HG02610 (cell line): ENCODE data around the gene SRM.
"Not testable (repeated sequence)": the region's sequence is repeated elsewhere in the genome, so short reads cannot be mapped to it uniquely, and the experiment has no call there.

Experiments used
- ATAC-seq: cut with Tn5 transposase; IDR thresholded peaks from one replicate; pipeline ENCODE4 v1.9.1; 2021; ENCODE audit warnings: mild to moderate bottlenecking, moderate library complexity; ENCODE audit not compliant: unreplicated experiment

Gene SRM

GRCh38 chr1:11023201-11023600 lies 36.6 kb downstream of the SRM start:
- no peak for ATAC-seq

- no peak for ATAC-seq
Observed at GRCh38 chr1:11019971-11020370, 39.8 kb downstream of the SRM start.

DNA sequence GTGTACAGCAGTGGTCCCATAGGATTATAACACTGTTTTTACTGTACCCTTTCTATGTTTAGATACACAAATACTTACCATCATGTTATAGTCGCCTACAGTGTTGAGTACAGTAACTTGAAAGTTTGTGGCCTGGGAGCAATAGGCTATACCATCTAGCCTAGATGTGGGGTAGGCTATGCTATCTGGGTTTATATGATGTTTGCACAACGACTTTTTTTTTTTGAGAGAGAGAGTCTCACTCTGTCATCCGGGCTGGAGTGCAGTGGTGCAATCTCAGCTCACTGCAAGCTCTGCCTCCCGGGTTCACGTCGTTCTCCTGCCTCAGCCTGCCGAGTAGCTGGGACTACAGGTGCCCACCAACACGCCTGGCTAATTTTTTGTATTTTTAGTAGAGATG lies 40.5 kb downstream of the SRM start:
- ATAC-seq = not testable (repeated sequence)

DNA sequence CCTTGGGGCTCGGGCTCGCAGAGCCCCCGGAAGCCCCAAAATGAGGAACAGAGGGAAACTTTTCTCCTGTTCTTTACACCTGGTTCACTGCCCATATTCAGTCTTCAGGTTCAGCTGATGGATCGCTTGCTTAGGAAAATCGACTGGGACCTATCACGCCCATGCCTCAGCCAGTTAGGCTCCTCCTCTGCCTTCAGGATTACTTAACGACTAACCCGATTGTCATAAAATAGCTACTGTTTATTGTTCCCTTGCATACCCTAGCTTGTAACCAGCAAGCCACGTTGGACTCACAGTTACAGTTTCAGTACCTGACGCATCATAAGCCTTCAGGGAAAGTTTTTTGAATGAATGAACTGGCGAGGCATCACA lies 46.7 kb downstream of the SRM start:
- no peak for ATAC-seq

- ATAC-seq = peak; percentile 79
Observed at GRCh38 chr1:11012260-11013159, 47.3 kb downstream of the SRM start, which contains the start of gene TARDBP. Gene TARDBP (plus strand): TSS chr1:11012654. CDS start chr1:11013728, 1,074 bp downstream.
